GM10266 (cell line): ENCODE measurements around the gene APBB1IP.
"Not testable (repeated sequence)": the region's sequence is repeated elsewhere in the genome, so short reads cannot be mapped to it uniquely, and the experiment has no call there.

Source experiments
- DNase-seq: peaks from one replicate; pipeline ENCODE4 v3.0.0; 2012; ENCODE audit errors: extremely low spot score
- TF ChIP-seq, protein P1 (sequence below): IDR thresholded peaks from 2 replicates; pipeline ENCODE4 v1.5.1; 2012; ENCODE audit warnings: mild to moderate bottlenecking, low read depth; ENCODE audit not compliant: control insufficient read depth, insufficient read depth; ENCODE audit errors: missing control alignments

The APBB1IP gene

DNA sequence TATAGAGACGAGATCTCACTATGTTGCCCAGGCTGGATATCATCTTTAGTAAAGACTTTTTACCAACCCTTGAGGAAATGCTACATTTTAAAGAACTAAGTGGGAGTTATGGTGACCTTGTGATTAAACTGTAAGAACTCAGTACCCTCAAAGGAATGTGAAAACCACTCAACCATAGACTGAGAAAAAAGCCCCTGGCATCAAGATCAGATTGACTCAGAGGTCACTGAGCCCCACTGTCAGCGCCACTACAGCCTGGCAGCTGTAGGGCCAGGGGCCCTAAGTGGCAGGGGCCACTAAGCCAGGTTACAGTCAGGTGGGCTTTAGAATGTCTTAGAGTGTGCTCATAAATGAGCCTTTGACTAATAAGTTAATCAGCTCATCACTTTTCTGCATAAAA, 55.9 kb downstream of the APBB1IP start:
- DNase-seq: no peak

DNA sequence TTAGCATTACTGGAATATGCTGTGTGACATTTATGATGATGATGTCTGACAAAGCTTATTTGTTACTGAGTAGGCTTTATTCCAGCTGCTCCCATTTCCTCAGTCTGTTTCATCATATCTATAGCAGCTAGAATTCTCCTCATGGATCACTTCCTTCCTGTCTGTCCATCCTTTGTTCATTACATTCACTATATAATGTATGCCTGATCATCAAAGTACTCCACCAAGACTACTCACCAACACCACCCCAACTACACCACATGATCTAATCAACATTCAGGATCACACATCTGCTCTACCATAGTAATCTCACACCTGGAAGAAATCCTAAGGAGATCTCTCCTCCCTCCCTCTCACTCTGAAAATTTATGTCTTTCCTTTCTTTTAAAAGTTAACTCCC, 61.3 kb downstream of the APBB1IP start:
- TF ChIP-seq, protein P1, sequence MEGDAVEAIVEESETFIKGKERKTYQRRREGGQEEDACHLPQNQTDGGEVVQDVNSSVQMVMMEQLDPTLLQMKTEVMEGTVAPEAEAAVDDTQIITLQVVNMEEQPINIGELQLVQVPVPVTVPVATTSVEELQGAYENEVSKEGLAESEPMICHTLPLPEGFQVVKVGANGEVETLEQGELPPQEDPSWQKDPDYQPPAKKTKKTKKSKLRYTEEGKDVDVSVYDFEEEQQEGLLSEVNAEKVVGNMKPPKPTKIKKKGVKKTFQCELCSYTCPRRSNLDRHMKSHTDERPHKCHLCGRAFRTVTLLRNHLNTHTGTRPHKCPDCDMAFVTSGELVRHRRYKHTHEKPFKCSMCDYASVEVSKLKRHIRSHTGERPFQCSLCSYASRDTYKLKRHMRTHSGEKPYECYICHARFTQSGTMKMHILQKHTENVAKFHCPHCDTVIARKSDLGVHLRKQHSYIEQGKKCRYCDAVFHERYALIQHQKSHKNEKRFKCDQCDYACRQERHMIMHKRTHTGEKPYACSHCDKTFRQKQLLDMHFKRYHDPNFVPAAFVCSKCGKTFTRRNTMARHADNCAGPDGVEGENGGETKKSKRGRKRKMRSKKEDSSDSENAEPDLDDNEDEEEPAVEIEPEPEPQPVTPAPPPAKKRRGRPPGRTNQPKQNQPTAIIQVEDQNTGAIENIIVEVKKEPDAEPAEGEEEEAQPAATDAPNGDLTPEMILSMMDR: no peak
- DNase-seq: no peak

More for the DNA sequence above, 55.9 kb downstream of the APBB1IP start:
- TF ChIP-seq, protein P1: no peak

DNA sequence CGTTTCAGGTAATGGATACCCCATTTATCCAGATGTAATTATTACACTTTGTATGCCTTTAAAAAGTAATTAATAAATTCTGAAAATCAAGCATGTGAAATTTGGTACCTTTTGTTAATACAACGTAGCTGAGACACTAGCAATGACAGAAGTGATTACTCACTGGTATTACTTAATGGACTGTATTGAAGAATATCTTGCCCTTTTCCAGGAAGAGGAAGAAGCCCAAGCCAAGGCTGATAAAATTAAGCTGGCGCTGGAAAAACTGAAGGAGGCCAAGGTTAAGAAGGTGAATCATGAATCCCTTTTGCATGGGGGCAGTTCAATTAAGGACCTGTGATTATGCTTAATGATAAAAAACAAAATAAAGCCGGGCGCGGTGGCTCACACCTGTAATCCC, 64.8 kb downstream of the APBB1IP start:
- no peak for DNase-seq
- TF ChIP-seq, protein P1: no peak

DNA sequence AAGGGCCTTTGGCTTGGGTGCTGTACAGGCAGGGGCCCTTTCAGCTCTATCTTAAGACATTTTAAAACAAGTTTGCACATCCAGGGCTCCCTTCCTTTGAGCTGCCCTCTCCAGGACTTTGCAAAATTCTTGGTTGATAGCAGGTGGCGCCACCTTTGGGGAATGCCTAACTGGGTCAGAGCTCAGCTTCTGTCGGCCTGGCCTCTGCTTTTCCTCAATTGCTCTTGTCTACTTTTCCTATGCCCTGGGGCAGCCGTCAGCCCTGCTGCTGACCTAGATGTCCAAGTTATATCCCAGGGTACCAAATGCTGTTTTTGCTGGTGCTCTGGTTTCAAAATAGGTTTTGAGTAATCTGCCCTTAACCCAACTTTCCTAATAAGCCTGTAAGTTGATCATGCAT, 65.8 kb downstream of the APBB1IP start:
- TF ChIP-seq, protein P1: peak; percentile 37
- DNase-seq: no peak

DNA sequence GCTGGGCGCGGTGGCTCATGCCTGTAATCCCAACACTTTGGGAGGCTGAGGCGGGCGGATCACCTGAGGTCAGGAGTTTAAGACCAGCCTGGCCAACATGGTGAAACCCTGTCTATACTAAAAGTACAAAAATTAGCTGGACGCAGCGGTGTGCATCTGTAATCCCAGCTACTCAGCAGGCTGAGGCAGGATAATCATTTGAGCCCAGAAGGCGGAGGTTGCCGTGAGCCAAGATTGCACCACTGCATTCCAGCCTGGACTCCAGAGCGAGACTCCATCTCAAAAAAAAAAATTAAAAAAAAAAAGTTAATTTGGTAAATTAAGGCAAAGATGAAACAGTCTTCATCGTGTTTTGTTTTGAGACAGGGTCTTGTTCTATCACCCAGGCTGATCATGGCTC, 66.3 kb downstream of the APBB1IP start:
- DNase-seq: not testable (repeated sequence)

DNA sequence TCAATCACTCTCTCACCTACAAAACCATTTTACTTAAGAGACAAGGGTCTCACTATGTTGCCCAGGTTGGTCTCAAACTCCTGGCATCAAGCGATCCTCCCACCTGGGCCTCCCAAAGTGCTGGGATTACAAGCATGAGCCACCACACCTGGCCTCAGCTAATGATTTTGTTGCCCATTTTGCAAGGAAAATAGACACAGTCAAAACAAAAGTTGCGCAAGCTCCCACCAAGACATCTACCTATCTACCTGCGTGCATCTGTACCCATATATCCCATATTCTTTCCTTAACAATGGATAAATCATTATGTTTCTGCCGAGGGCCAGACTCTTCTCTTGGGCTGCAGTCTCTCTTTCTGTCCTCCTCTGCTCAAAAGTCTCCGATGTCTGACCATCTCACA, 67.3 kb downstream of the APBB1IP start:
- TF ChIP-seq, protein P1: no peak
- DNase-seq: no peak

DNA sequence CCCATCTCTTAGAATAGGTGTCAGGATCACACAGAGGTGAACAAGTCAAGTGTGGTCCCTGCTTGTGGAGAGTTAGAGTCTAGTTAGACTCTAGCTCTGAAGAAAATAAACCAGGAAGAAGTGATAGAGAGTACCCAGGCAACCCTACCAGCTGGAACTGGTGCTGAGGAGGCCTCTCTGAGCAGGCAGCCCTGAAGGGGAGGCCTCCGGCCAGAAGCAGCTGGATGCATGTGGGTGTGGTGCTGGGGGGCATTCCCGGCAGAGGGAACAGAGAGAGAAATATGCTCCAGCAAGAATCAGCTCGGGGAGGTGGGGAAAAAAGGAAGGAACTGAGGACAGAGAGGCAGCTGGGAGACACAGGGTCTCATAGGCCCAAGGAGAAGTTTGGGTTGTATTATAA, 68.6 kb downstream of the APBB1IP start:
- no peak for DNase-seq
- TF ChIP-seq, protein P1: no peak

DNA sequence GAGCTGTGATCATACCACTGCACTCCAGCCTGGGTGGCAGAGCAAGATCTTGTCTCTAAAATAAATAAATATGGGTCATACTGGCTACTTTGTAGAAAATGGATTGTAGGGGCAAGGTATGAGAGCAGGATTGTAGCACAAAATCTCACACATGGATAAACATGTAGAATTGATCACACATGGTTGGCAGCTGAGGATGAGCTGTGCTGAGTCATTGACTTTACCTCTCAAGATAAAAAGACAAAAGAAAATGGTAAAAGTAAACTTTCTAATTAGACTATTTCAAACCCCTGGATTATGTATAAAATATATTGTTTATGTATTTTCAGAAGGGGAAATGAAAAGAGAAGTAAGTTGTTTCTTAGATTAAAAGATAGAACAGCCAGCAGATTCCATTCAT, 69.3 kb downstream of the APBB1IP start:
- no peak for DNase-seq
- TF ChIP-seq, protein P1: no peak
